HG02759 (cell line): Measurements from ENCODE around the gene SLC35F1.

Source experiments
- ATAC-seq: cut with Tn5 transposase; IDR thresholded peaks from one replicate; pipeline ENCODE4 v1.9.1; 2021; ENCODE audit warnings: mild to moderate bottlenecking, moderate library complexity; ENCODE audit not compliant: unreplicated experiment

Gene SLC35F1

DNA sequence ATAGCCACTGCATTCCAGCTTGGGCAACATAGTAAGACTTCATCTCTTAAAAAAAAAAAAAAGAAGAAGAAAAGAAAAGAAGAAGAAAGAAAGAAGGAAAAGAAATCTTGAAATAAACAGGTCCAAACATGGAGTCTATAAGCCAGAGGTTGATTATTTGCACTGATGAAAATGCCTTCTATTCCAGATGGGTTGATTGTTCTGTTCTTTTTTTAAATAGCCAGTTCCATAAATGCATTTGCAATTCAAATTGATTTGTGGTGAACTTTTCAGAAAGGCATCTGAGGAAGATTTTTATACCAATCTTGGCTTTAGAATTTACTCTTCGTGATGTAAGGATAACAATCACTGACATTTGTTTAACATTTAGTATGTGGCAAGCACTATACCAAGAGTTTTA is 397.3 kb downstream of the SLC35F1 start:
- no peak for ATAC-seq

DNA sequence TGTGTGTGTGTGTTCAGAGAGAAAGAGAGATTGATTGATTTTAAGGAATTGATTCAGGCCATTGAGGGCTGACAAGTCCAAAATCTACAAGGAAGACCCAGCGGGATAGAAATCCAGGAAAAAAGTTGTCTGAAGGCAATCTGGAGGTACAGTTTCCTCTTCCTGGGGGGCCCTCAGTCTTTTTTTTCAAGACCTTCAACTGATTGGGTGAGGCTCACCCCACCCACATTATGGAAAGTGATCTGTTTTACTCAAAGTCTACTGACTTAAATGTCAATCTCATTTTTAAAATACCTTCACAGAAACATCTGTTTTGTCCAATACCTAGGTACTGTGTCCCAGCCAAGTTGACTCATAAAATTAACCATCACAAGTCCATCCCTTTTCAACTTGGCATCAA is 398.0 kb downstream of the SLC35F1 start:
- ATAC-seq = no peak

DNA sequence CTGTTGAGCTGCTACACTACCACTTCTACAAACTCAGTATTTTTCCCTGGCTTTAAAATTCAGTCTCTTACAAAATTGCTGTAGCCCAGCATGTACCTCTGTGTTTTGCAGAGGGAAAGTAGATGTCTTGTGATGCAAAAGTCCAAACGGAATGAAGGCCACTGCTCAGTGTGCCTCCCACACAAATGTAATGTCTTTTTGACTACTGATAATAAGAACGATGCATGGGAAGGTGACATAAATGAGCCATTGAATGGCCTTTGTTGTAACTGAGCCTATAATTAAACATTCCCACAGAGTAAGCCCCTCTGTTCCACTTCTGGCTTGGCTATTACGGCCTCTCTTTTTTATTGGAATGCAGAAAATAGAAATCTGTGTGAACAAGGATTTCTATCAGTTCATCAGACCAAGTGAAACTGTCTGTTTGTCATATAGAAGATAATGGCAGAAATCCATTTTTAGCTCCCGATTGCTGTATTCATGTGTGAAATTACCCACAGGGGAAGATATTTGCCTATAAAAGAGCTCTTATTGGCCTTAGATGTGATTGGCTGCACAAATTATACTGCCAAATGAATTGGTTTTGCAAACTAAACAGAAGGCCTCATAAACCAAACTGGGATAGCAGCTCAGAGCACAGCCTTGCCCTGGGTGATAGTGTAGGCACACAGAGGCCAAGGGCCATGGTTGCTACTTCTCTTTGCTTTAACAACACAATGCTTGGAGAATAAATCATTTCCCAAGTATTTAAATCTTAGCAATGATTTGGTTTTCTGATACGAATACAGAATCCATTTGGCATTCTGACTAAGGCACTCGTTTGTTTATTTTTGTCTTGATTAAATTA is 399.6 kb downstream of the SLC35F1 start:
- ATAC-seq = no peak

DNA sequence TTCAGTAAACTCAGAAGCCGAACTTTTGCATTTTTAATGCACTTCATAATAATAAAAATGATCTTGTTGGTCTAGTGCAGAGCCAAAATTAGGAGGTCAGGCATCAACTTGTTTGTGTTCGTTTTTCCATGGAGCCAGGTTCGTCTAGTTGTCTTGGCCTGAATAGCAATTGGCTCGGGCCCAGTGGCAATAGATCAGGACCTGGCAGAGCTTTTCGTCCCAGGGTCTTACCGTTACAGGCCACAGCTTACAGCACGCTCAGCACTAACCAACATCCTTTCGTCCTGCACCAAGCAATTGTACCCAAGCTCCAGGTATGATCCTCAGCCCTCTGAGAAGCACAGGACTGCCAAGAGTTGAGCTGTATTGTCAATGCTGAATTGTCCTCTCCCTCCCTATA is 400.5 kb downstream of the SLC35F1 start:
- no peak for ATAC-seq

DNA sequence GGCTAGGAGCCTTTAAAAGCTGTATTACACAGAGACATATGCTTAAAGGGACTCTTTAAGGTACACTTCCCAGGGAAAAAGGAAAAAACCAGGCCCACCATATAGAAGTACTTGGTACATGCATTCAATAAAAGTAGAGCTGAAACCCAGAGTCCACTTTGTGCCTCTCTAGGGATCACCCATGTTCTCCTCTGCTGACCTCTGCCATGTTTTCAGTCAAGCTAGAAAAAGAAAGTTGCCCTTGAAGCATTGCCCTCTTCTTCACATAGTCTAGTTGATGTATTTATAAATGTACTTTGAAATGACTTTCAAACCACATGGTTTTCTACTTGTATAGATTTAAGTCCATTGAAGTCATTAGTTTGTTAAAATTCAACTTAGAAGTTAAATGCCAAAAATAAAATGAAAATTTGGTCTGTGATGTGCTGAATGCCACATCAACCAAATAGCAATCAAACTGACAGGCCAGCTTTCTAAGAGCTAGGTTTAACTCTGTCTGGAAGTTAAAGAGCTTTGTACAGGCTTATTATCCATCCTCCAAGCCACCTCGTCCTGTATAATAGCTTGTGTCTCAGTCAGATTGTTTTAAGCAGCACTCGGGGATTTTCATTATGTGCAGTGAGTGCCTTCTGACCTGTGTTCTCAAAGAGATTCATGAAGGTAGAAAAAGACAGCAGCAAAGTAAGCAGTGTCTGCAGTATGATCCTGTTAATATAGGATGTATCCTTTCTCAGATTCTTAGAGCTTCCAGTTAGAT is 402.5 kb downstream of the SLC35F1 start:
- ATAC-seq = no peak

DNA sequence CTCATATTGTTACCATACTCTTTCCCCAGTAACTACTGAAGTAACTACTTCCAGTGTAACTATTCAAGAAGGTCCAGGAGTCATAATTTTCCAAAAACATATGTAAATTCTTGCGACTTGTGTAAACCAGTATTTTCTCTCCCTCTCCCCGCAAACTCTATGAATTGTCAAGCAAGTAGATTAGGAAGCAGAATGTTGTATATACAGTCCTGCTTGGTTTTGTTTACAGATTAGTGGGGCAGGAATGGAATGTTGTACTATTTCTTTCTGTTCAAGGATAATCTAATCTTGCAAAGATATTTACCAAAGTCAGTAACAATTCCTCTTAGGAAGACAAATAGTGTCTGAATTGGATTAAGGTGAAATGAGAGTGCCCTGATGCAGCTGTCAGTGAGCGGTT is 406.1 kb downstream of the SLC35F1 start:
- no peak for ATAC-seq

DNA sequence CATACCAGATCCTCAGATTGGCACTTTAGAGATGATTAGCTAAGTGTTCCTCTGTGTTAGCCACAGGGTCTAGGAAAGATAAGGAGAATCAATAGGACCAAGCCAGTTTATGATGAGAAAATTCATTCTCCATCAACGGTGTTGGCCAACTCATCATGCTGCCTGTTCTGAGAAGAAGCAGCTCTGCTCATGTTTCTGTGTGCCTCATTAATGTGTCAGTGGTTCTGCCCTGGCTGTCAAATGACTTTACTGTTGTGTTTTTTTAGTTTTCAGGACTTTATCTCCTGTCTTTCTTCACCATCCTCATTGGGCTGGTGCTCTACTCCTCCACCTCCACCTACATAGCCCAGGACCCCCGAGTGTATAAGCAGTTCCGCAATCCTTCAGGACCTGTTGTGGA is 406.7 kb downstream of the SLC35F1 start:
- ATAC-seq = no peak

DNA sequence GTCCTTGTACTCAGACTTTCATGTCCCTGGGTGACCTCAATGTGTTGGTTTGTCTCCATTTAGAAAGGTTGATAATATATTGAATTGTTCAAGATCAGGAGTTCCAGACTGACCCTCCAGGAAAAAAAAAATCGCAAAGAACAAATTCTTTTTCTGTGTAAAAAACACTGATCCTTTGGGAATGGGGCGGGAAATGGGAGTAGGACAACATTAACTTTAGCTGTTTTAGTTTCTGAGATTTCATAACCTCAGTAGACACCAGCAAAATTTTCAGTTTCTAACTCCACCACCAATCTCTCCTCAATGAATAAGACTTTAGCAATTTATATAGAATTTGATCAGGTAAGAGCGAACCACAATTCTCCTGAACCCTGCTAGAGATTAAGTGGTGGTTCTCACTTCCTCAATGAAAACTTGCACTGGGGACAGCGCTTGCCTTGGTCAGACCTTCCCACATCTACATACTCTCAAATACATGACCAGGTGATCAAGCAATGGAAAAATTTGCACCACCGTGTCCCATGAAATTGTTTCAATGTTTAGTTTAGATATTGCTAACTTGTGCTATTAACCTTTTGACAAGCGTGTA is 409.8 kb downstream of the SLC35F1 start:
- ATAC-seq = no peak

DNA sequence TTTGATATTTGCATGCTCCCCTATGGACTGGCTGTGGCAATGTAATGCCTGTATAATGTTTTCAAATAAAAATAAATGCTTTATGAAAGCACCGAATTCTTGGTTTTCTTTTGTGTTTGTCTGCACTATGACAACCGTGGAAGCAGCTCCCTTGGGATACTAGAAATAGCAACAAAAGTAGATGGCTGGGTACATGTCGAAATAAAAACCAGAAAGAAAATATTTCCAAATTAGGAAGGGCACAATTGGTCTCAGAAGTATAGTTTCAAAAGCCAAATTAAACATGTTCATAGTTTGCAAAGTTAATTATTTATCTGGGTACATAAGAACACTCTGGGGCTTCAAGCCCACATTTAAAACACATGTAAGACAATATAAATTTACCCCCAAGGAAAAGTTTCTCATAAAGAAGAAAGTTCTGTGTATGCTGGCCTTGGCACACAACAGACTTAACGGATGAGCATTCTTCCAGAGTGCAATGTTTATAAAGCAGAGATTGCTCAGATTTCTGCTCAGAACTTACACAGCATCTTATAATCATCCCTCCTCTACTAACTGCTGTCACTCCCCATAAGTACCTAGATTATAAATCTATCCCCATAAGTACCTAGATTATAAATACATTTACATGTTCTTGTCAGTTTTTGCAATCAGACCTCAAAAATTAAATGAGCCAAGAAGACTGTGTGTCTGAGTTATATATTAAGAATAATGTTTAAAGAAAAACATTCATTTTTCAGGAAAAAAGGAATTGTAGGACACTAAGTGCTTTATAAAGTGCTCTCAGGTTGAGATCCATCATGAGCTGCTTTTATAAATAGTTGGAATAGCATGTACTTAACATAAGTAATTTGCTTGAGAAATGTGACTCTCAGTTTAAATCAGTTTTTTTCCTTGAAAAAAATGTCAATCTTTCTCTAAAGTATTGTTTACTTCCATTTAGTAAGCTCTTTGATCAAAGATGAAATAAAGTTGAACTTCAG is 410.8 kb downstream of the SLC35F1 start:
- no peak for ATAC-seq

DNA sequence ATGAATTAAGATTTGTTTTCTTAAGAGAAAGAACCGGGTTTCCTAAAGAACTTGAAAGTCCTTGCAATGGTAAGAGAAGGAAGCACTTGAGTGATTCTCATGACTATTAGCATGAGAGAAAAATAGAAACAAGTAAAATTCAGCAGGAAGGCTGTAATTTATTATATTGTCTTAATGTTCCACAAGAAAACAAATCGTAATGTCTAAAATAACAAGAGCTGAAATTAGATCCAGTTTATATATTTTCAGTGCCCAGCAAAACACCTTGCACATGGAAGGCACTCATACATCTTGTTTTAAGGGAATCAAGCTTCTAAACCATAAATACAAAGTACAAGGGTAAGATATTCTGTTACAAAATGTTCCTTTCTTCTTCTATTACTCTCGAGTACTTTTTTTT is 411.6 kb downstream of the SLC35F1 start:
- no peak for ATAC-seq

DNA sequence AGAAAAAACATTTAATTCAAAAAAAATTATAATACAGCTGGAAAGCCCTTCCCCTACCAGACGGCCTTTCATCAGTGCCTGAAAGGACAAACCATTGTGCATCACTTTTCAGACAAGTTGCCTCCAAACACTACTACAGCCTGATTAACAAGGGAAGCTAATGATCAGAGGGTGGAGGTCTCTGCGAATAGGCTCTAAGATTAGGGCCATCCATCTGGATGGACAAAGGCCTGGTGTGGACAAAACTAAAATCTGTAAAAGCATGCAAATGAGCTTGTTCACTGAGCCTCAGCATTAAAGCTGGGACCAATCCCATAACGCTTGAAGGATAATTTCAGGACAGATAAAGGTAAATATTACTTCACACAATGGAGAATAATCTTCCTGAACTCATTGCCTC is 412.4 kb downstream of the SLC35F1 start:
- ATAC-seq = no peak

DNA sequence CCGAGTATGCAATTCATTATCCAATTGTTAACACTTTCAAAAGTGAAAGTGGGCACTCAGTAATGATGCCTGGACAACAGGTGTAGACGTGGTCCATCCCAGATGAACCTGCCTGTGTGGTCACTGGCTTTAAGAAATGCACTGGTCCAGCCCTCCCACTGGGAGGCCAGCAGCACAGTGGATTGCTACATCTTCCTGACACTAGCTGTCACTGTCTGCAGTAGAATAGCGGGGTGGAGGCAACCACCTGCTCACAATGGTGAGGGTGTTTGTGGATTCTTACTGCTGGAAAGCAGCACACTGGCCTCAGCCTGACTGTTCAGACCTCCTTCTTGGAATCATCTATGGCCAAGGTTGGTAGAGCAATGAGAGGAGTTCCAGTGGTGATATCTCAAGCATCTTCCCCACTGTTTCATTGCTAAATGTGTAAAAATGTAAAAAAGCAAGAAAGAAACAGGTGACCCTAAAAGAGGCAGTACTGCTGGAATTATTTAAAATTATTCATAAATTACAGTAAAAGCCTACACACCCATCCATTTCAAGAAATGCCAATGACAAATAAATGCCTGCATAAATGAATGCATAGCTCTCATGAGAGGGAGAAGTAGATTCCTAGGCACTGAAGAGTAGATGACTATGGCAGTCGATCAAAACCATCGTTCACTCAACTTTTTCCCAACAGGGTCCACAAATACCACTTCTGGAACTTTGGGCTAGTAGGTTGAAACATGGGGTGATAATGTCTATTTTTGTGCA is 413.0 kb downstream of the SLC35F1 start:
- no peak for ATAC-seq

DNA sequence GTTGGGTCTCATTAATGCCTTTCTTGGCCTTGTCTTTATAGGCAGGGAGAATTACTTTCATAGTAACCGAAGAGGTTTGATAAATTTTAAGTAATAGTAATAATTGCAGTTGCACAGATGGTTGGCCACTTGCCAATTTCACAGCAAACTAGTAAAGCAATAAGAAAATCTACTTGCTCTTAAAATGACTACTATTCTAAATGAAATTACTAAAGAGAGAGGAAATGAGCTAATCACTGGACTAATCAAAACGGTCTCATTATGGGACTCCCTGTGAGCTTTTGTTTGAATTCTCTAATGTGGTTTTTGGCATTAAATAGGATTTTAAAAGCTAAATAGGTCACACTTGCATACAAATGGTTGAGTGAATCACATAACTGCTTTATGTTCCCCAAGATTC is 413.6 kb downstream of the SLC35F1 start:
- no peak for ATAC-seq

DNA sequence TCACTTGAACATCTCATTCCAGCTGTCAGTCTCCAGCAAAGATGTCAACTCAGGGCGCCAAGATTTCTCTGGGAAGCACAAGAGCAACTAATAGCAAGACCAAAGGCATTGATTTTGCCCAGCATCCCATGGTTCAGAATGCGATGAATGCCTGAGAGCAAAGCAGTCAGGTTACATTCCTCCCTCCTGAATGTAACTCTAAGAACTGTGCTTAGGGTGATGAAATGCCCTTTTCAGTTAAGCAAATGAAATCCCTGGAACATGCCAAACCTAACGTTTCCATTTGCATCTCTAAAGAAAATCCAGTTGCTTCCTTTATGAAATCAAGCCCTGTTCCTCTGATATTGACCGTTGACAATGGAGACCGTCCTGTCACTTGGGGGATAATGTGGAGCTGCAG is 417.1 kb downstream of the SLC35F1 start:
- no peak for ATAC-seq

DNA sequence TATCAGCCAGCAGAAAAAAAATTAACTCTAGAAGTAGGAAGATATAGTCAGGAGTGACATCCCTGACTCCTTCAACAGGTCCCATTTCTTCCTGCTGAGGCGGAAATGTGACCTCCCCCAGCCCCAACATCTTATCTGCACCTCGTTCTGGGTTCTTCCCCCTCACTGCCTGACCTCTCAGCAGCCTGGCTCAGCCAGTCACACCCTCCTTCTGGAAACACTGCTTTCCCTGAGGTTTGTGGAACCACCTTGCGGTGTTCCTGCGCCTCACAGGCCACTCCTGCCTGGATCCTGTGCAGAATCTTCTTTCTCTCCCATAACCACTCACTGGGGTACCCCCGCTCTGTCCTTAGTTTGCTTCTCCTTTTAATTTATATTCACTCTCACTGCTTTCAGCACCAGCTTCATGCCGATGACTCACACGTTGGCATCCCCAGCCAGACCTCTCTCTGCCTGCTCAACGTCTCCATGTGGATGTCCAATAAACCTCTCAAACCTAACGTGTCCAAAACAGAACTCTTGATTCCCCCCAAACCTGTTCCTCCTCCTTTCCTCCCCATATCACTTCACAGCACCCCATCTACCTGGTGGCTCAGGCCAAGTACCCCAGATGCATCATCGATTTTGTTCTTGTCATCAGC is 418.3 kb downstream of the SLC35F1 start:
- ATAC-seq = no peak

DNA sequence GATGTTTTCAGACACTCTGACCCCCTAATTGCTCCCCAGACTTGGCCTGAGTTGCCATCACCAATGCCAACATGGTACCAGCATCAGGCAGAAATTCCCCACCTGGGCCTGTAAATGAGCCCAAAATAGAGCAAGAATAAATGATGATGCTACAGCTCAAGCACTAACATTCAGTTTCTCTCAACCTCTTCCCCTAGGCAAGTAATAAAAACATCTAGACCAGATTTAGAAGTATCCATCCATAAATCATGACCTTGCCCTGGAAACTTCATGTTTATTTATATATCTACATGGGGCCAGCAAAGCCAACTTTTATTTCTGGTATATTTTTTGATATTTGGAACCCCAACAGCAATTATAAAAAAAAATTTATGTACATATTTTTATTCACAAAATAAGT is 419.6 kb downstream of the SLC35F1 start:
- no peak for ATAC-seq

DNA sequence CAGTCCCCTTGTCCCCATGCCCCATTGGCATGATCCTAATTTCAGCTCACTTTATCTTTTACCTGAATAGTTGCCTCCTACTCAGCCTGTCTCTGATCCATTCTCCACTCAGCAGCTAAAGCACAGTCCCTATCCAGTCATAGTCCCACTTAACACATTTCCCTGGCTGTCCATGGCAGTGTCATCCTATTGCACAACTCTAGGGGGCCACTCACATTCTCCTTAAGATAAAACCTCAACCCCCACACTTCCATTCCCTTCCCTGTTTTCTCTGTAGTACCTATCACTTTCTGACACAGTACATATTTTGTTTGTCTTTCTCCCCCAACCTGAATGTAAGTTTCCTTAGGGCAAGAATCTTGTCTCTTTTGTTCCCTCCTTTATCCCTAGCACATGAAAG is 420.2 kb downstream of the SLC35F1 start:
- no peak for ATAC-seq

DNA sequence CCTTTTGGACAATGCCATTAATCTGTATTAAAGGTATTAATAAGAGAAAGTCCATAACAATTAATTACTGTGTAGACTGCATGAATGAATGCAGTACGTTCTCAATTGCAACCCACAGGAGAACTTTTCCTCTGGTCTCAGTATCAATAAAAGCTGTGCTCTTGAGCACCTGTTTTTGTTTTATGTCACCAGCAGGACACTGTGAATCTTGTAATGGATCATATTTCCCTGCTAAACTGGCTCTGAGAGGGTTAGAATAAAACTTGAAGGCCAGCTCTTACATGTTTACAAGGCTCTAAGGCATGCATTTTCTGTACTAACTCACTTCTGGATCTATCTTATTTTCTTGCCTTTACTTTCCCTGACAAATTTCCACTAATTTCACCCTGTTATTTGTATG is 426.7 kb downstream of the SLC35F1 start:
- ATAC-seq = no peak

DNA sequence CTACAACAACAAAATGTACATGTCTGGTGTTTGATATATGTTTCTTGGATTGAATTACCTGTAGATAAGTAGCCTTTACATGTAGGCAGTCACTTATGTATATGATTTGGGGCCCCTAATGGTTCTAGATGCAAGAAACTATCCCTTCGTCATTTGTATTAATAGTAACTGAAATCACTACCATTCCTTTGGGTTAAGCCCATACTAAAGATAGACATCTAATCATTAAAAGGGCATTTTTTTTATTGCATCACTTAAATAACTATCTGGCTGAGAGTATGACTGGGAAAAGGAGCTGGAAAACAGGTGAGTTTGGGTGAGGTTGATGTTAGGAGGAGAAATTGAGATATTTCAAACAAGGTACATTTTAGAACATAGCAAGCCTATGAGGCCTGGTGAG is 427.6 kb downstream of the SLC35F1 start:
- ATAC-seq = no peak
